ENCODE results near the gene STYX.

DNA sequence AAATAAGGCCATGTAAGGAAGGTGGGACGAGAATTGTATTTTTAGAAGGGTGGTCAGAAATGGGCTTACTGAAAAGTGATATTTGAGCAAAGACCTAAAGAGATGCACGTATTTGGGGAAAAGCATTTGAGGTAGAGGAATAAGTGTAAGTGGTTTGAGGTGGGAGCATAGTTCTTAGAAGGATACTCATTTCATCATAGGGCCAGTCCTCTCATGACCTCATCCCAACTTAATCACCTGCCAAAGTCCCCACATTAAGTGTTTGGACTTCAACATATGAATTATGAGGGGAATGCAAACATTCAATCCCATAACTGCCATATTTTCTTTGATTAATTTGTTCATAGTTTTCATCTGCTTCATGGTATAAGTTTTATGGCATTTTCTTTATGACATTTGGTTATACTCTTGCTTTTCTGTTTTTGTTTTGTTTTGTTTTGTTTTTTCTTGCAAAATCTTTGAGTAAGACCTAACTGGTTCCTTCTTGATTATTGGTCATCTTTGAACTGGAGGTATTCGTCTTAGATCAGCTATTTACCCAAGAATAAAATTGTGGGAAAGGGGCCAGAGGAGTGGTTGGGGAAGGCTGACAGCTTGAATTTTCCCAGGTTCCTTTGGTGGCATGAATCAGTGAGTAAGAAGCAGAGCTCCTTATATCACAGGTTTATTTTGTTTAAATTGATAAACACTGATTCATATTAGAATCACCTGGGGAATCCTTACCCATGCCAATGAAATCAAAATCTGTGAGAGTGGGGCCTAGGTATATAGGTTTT is 37.3 kb downstream of the STYX start:
- TF ChIP-seq SP1 (IDR thresholded peaks at IDR 0.05) (no peak), ZNF384 (IDR thresholded peaks at IDR 0.05) (no peak), FOXA1 (IDR thresholded peaks at IDR 0.05) (no peak), ELF4 (IDR thresholded peaks at IDR 0.05) (no peak), FOXM1 (IDR thresholded peaks at IDR 0.05; ENCODE audit: borderline replicate concordance) (no peak), FOXK2 (IDR thresholded peaks at IDR 0.05) (no peak), LEF1 (IDR thresholded peaks at IDR 0.05; ENCODE audit: borderline replicate concordance) (no peak), NFRKB (IDR thresholded peaks at IDR 0.05) (no peak), BHLHE40 (IDR thresholded peaks at IDR 0.05; ENCODE audit: borderline replicate concordance) (no peak), SUZ12 (IDR thresholded peaks at IDR 0.05) (no peak)
- TF ChIP-seq, protein P1, sequence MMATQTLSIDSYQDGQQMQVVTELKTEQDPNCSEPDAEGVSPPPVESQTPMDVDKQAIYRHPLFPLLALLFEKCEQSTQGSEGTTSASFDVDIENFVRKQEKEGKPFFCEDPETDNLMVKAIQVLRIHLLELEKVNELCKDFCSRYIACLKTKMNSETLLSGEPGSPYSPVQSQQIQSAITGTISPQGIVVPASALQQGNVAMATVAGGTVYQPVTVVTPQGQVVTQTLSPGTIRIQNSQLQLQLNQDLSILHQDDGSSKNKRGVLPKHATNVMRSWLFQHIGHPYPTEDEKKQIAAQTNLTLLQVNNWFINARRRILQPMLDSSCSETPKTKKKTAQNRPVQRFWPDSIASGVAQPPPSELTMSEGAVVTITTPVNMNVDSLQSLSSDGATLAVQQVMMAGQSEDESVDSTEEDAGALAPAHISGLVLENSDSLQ (IDR thresholded peaks at IDR 0.05), result no peak

Data from HEK293T (cell line).